H1 (cell line): ENCODE measurements around the gene SENP3. TPM values are rescaled to one million over a fixed set of nuclear protein-coding genes. Genes with fewer than 3 reads are reported as not detected.

Experiments
- CTCF ChIA-PET: fragments of 300-600 bp; sonication (Branson Sonifier 250); formaldehyde crosslinking; loops from one replicate; lab custom pipeline; 2021; ENCODE audit not compliant: partially characterized antibody; lab: Charles Lee
- POLR2A ChIA-PET: fragments of 300-600 bp; sonication (Branson Sonifier 250); formaldehyde crosslinking; loops from one replicate; lab custom pipeline; 2021; ENCODE audit warnings: inconsistent platforms; ENCODE audit not compliant: partially characterized antibody; lab: Charles Lee
- DNase-seq, 2 experiments: peaks; one replicate each; pipeline versions ENCODE4 v3.0.0 to v3.0.0-alpha.2; 2010 to 2022; ENCODE audit warnings: low spot score in 2 of 2, low read depth in 1 of 2, mixed read lengths in 1 of 2
- FAIRE-seq: peaks from 2 replicates; lab custom pipeline; 2011; peaks lifted over from hg19 to GRCh38; lab: Jason Lieb, UNC
- H2AFZ ChIP-seq: 2 replicates; pipeline ENCODE4 v1.8.1; 2012; ENCODE audit warnings: low read length, inconsistent platforms
- H2AK5ac ChIP-seq: 2 replicates; pipeline ENCODE4 v1.6.1; 2013; ENCODE audit warnings: low read depth, low read length
- H2BK120ac ChIP-seq: replicated peaks from 2 replicates; pipeline ENCODE3; 2013; ENCODE audit warnings: low read depth, low read length, inconsistent platforms
- H2BK12ac ChIP-seq: 2 replicates; pipeline ENCODE4 v1.6.1; 2013; ENCODE audit warnings: low read depth, low read length
- H2BK15ac ChIP-seq: 2 replicates; pipeline ENCODE4 v1.6.1; 2013; ENCODE audit warnings: low read length
- H2BK20ac ChIP-seq: 2 replicates; pipeline ENCODE4 v1.6.1; 2013; ENCODE audit warnings: low read length
- H2BK5ac ChIP-seq: 2 replicates; pipeline ENCODE4 v1.6.1; 2013; ENCODE audit warnings: low read depth, low read length
- H3K14ac ChIP-seq: 2 replicates; pipeline ENCODE4 v1.6.1; 2013; ENCODE audit warnings: inconsistent platforms; ENCODE audit not compliant: insufficient read length
- H3K18ac ChIP-seq: 2 replicates; pipeline ENCODE4 v1.6.1; 2013; ENCODE audit warnings: low read length; ENCODE audit errors: extremely low read depth
- H3K23ac ChIP-seq: 2 replicates; pipeline ENCODE4 v1.6.1; 2013; ENCODE audit warnings: inconsistent platforms; ENCODE audit not compliant: insufficient read length
- H3K23me2 ChIP-seq: 2 replicates; pipeline ENCODE4 v1.6.1; 2013; ENCODE audit warnings: low read depth, low read length
- H3K27ac ChIP-seq: 2 replicates; pipeline ENCODE4 v1.6.1; 2011; ENCODE audit warnings: low read depth, low read length, inconsistent platforms
- H3K27me3 ChIP-seq, 4 experiments: replicated peaks in 1 of 4; 1 replicate in 1 of 4; 2 replicates in 3 of 4; pipeline versions ENCODE4 v1.6.1 to v1.8.1; 2011 to 2013; ENCODE audit warnings: low read length in 3 of 4, mild to moderate bottlenecking in 3 of 4, inconsistent platforms in 2 of 4, mixed read lengths in 2 of 4, moderate library complexity in 1 of 4; ENCODE audit not compliant: control insufficient read depth in 3 of 4, insufficient read depth in 3 of 4; ENCODE audit errors: extremely low read depth in 1 of 4
- H3K36me3 ChIP-seq, 4 experiments: 2 replicates each; pipeline versions ENCODE4 v1.6.1 to v1.8.1; 2011 to 2013; ENCODE audit warnings: mild to moderate bottlenecking in 4 of 4, low read length in 3 of 4, moderate library complexity in 2 of 4, control low read depth in 1 of 4, inconsistent platforms in 1 of 4; ENCODE audit not compliant: insufficient read depth in 4 of 4, control insufficient read depth in 2 of 4
- H3K4ac ChIP-seq: replicated peaks from 2 replicates; pipeline ENCODE3; 2013; ENCODE audit warnings: low read length, low read depth, mixed read lengths, inconsistent platforms; ENCODE audit not compliant: insufficient read length
- H3K4me1 ChIP-seq, 4 experiments: replicated peaks in 1 of 4; 1 replicate in 1 of 4; 2 replicates in 3 of 4; pipeline versions ENCODE4 v1.6.1 to v1.8.1; 2011 to 2013; ENCODE audit warnings: low read length in 3 of 4, inconsistent platforms in 2 of 4, mixed read lengths in 1 of 4; ENCODE audit not compliant: insufficient read depth in 4 of 4, control insufficient read depth in 3 of 4
- H3K4me2 ChIP-seq, 2 experiments: 2 replicates each; pipeline versions ENCODE4 v1.6.1 to v1.8.1; 2011 to 2013; ENCODE audit warnings: low read depth in 2 of 2, low read length in 2 of 2, control low read depth in 1 of 2, inconsistent platforms in 1 of 2, mild to moderate bottlenecking in 1 of 2; ENCODE audit not compliant: insufficient read depth in 1 of 2
- H3K4me3 ChIP-seq, 4 experiments: fragments of 200-600, 300-600 bp in 1 of 4; sonication (generic), shearing (Covaris generic), sonication (Bioruptor Twin) in 1 of 4; 2 replicates each; pipeline versions ENCODE4 v1.5.1 to v1.8.1; 2011 to 2016; ENCODE audit warnings: low read length in 4 of 4, low read depth in 3 of 4, control low read depth in 2 of 4, inconsistent platforms in 2 of 4, mild to moderate bottlenecking in 2 of 4, mixed read lengths in 1 of 4, moderate library complexity in 1 of 4; ENCODE audit not compliant: insufficient read depth in 2 of 4; ENCODE audit errors: extremely low read depth in 1 of 4
- H3K56ac ChIP-seq: replicated peaks from 2 replicates; pipeline ENCODE3; 2013; ENCODE audit warnings: low read depth, mild to moderate bottlenecking, mixed read lengths, low read length, inconsistent platforms; ENCODE audit not compliant: insufficient read length
- H3K79me1 ChIP-seq: 2 replicates; pipeline ENCODE4 v1.6.1; 2013; ENCODE audit warnings: low read depth, low read length, control low read depth
- H3K79me2 ChIP-seq, 2 experiments: 2 replicates each; pipeline versions ENCODE4 v1.6.1 to v1.8.1; 2012 to 2013; ENCODE audit warnings: low read length in 2 of 2, mild to moderate bottlenecking in 2 of 2, inconsistent platforms in 1 of 2; ENCODE audit not compliant: insufficient read depth in 2 of 2, control insufficient read depth in 1 of 2
- H3K9ac ChIP-seq, 4 experiments: replicated peaks in 1 of 4; 1 replicate in 1 of 4; 2 replicates in 3 of 4; pipeline versions ENCODE4 v1.6.1 to v1.8.1; 2011 to 2013; ENCODE audit warnings: low read depth in 3 of 4, low read length in 3 of 4, control low read depth in 2 of 4, mild to moderate bottlenecking in 2 of 4, moderate library complexity in 2 of 4, inconsistent platforms in 1 of 4; ENCODE audit errors: extremely low read depth in 1 of 4
- H3K9me3 ChIP-seq, 2 experiments: 2 replicates each; pipeline versions ENCODE4 v1.6.1 to v1.8.1; 2012 to 2013; ENCODE audit warnings: mild to moderate bottlenecking in 2 of 2, moderate library complexity in 2 of 2, control low read depth in 1 of 2, inconsistent platforms in 1 of 2, low read depth in 1 of 2, low read length in 1 of 2, mixed read lengths in 1 of 2; ENCODE audit not compliant: insufficient read depth in 2 of 2
- H4K20me1 ChIP-seq, 2 experiments: replicated peaks in 1 of 2; 2 replicates each; pipeline versions ENCODE3 to v1.8.1; 2011 to 2013; ENCODE audit warnings: inconsistent platforms in 2 of 2, low read length in 2 of 2, mild to moderate bottlenecking in 1 of 2; ENCODE audit not compliant: insufficient read depth in 2 of 2, control insufficient read depth in 1 of 2
- H4K5ac ChIP-seq: 2 replicates; pipeline ENCODE4 v1.6.1; 2013; ENCODE audit warnings: low read length, low read depth, mixed read lengths, inconsistent platforms; ENCODE audit not compliant: insufficient read length
- H4K8ac ChIP-seq: 2 replicates; pipeline ENCODE4 v1.8.0; 2013; ENCODE audit warnings: mild to moderate bottlenecking, moderate library complexity, low read length, inconsistent platforms; ENCODE audit not compliant: insufficient read depth; ENCODE audit errors: extremely low read depth
- H4K91ac ChIP-seq: replicated peaks from 2 replicates; pipeline ENCODE3; 2013; ENCODE audit warnings: low read length, mixed read lengths, inconsistent platforms; ENCODE audit not compliant: insufficient read length
- POLR2A ChIP-seq, 2 experiments: IDR thresholded peaks; 1 replicate in 1 of 2; 2 replicates in 1 of 2; pipeline ENCODE4 v1.6.1; 2011; ENCODE audit warnings: low read depth in 2 of 2, low read length in 2 of 2, mild to moderate bottlenecking in 2 of 2; ENCODE audit errors: control extremely low read depth in 1 of 2
- TAF7 ChIP-seq: optimal IDR thresholded peaks from 2 replicates; pipeline ENCODE3; 2011; ENCODE audit warnings: low read depth, mild to moderate bottlenecking, inconsistent platforms, low read length, moderate library complexity, borderline replicate concordance
- WGBS, 2 experiments: shearing (Covaris generic) in 1 of 2; methylation state at CpG; one replicate each; pipeline versions ENCODE4 v1.1.6 to v1.1.7; 2013 to 2015; ENCODE audit warnings: low lambda C conversion rate in 2 of 2, mixed read lengths in 2 of 2, inconsistent platforms in 1 of 2, low coverage in 1 of 2, missing lambda C conversion rate in 1 of 2; ENCODE audit not compliant: insufficient replicate concordance in 2 of 2, insufficient coverage in 1 of 2, insufficient read length in 1 of 2; ENCODE audit errors: extremely low coverage in 1 of 2, missing lambda C conversion rate in 1 of 2; 5-methylcytosine and 5-hydroxymethylcytosine counted together
- polyA plus RNA-seq, 7 experiments: library from polyadenylated mRNA; depleted of rRNA in 3 of 7; stranded (reverse) in 5 of 7; unstranded in 2 of 7; fragments of >200 nt in 5 of 7; fragments of 200-250 nt in 2 of 7; gene quantifications; 1 replicate in 5 of 7; 2 replicates in 1 of 7; 4 replicates in 1 of 7; pipeline versions ENCODE4 v1.2.1 to v1.2.3, GENCODE V29; 2011 to 2013; ENCODE audit warnings: missing spikeins in 2 of 7, mixed read lengths in 2 of 7
- total RNA-seq: library from RNA; stranded (reverse); fragmentation: NEBNext Ultra II Directional; extraction: Animal tissue kit (Norgen Biotek cat#: 25700); gene quantifications from 2 replicates; pipeline ENCODE4 v1.2.1, GENCODE V29; 2021

SENP3 gene
- total and polyA plus RNA-seq, 2 of the 8 experiments (the other 6 are each of a cell fraction or from before 2014, with no cell fraction given) = 86.2 to 129 TPM

GRCh38 chr17:7580604-7581575 lies 19.2 kb downstream of the SENP3 start:
- Histone ChIP-seq H3K18ac (no peak overlapping the region), H3K4me1 (peaks cover 0 to 16% (median 5%) of the 10 kb centered on the region in 4 experiments; a peak in 5 of 7 replicates), H2AK5ac (peak overlapping the region; percentile 88; the same call in 1 of the 2 replicates), H4K20me1 (peaks cover 10 to 11% of the 10 kb centered on the region in 2 experiments), H3K56ac (no peak overlapping the region), H2BK15ac (no peak overlapping the region), H3K36me3 (peaks cover 22 to 32% (median 27%) of the 10 kb centered on the region in 4 experiments), H4K8ac (no peak overlapping the region; the same call in 1 of the 2 replicates), H4K91ac (peak overlapping the region; percentile 20), H3K14ac (no peak overlapping the region), H3K4ac (no peak overlapping the region), H2BK12ac (peak overlapping the region; percentile 17; the same call in 1 of the 2 replicates), H3K27ac (no peak overlapping the region), H3K79me2 (peaks cover 0 to 6% of the 10 kb centered on the region in 2 experiments; a peak in 1 of 4 replicates), H2BK120ac (no peak overlapping the region), H3K4me3 (no peak overlapping the region), H3K9me3 (no peaks in the 10 kb centered on the region), H4K5ac (no peak overlapping the region), H3K23me2 (peaks cover 11% of the 10 kb centered on the region; the same call in 1 of the 2 replicates), H2BK20ac (no peak overlapping the region), H3K27me3 (no peaks in the 10 kb centered on the region), H2AFZ (no peak overlapping the region), H3K4me2 (no peak overlapping the region), H3K23ac (no peak overlapping the region), H2BK5ac (0 out of 2 replicates have a peak overlapping the region, but pooled peaks have one; percentile 44), H3K9ac (no peak overlapping the region), H3K79me1 (peaks cover 4% of the 10 kb centered on the region; the same call in 1 of the 2 replicates)
- TF ChIP-seq POLR2A (IDR thresholded peaks at IDR 0.05; ENCODE audit: control extremely low read depth in 1 of 2, low read depth in 2 of 2, low read length in 2 of 2) (0 out of 3 replicates have a peak, but pooled peaks of 1 of the 2 experiments have one; percentile 10), TAF7 (no peak)
- DNase-seq = peak in 1 of 2 experiments; percentile 48
- 91% methylated on average over 23 of the region's 23 CpGs; no CpG with 5 or more reads in 1 of the 2 experiments for WGBS, 2 experiments
- POLR2A ChIA-PET = interaction anchor here (0.6 to 37.5 kb wide), 16 partner anchors 1 to 252 kb away, joined by 3 to 1144 read pairs (median 4); partner anchors contain the start of genes ATP1B2, CD68, FXR2 and MPDU1
- FAIRE-seq = no peak
- CTCF ChIA-PET = interaction anchor here (1.2 to 3.0 kb wide), 5 partner anchors 9 to 107 kb away, joined by 6 to 17 read pairs (median 11); partner anchors contain the start of genes SOX15, TP53 and WRAP53
